HUDEP-2 (cell line): ENCODE results near the gene FAM193B.
"Not testable (repeated sequence)": the region's sequence is repeated elsewhere in the genome, so short reads cannot be mapped to it uniquely, and the experiment has no call there.

ENCODE experiments used
- DNase-seq, 76 experiments: peaks; one replicate each; lab custom pipeline; 2025; ENCODE audit not compliant: unreplicated experiment in 76 of 76; lab: John Stamatoyannopoulos, UW

FAM193B gene

DNA sequence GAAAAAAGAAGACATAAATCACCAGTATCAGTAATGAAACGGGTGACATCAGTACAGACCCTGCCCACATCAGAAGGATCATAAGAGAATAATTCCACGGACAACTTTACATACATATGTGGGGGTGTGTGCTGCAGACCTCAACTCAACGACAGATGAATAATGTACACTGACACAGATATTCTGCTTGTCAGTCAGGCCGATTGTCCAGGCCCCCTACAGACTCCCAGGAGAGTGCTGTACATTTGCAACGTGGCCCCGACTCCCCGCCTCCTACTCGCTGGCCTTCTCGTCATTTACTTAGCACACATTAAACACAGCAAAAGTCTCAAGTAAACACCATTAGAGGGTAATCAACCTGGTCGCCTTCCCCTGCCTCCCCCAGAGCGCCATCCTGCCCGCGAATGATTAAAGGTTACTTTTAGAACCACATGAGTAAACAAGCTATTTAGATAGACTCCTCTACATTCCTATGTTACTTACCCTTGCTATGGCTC lies 34.1 kb upstream of the FAM193B start:
- DNase-seq = no peak

DNA sequence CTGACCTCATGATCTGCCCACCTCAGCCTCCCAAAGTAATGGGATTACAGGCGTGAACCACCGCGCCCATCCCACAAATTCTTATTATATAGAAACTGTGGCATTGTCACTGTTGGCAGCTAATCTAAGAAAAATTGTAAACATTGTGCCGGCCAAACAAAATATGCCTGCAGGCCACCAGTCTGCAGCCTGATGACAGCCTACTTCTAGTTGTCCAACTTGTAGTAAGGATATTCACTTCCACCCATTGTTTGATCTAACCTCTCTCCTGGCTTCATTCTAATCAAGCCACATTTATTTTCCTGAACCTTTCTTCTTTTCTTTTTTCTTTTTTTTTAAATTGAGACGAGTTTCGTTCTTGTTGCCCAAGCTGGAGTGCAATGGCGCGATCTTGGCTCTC lies 24.0 kb upstream of the FAM193B start:
- no peak for DNase-seq

DNA sequence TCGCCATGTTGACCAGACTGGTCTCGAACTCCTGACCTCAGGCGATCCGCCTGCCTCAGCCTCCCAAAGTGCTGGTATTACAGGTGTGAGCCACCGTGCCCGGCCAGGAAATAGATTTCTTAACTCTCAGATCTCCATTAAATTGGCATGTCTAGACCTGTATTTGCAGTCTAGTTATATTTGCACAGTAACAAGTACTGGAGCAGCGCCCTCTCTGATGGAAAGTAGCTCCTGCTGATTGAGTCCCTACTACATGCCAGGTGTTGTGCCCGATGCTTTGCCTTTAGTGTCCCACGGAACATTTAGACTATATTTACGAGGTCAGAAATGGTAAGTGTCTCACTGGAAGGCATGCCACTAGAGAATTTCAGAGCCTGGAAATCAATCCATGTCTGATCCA lies 21.8 kb upstream of the FAM193B start:
- no peak for DNase-seq

DNA sequence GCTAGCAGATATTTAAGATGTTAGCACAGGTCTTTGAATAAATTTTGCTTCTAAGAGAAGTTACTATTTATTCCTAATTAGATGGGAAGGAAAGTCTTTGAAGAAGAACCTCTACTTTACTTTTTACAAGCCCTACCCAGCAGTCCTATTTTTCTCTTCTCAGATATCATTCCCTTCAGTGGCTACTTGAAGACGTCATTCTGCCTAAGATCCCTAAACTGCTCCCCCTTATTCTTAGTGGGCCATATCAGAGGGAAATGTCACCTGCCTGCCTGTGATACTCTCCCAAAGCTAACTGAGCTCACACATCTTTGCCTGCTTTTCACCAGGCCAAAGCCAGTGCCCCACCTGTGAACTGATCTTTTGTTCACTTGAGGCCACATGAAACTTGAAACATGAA lies 21.1 kb upstream of the FAM193B start:
- no peak for DNase-seq

DNA sequence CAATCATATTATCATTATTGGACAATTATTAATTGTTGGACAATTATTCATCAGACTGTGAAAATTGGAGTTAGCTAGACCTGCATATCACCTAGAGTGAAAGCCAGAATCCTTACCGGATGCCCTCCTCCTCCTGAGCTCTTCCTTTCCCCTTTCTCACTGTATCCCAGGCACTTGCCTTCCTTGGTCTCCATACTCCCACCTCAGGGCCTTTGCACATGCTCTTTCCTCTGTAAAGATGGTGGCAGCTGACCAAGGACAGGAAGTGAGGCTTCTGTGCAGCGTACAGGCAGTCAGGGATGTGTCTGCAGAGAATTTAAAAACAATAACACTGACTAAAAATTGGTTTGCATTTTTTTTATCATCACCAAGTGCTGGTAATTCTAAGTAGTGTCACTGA lies 15.5 kb upstream of the FAM193B start:
- DNase-seq = no peak

DNA sequence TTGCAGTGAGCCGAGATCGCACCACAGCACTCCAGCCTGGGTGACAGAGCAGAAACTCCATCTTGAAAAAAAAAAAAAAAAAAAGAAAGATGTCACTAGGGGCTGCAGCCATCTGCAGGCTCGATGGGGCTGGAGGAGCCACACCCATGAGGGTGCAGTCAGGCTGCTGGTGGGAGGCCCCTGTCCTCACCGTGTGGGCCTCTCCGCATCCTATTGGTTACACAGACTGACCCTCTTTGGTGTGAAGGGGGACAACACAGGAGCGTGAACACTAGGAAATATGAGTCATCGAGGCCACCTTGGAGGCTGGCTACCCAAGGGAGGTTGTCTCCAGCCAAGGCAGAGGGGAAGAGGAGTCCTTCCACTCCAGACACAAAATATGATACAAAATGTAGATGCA lies 14.0 kb upstream of the FAM193B start:
- no peak for DNase-seq

DNA sequence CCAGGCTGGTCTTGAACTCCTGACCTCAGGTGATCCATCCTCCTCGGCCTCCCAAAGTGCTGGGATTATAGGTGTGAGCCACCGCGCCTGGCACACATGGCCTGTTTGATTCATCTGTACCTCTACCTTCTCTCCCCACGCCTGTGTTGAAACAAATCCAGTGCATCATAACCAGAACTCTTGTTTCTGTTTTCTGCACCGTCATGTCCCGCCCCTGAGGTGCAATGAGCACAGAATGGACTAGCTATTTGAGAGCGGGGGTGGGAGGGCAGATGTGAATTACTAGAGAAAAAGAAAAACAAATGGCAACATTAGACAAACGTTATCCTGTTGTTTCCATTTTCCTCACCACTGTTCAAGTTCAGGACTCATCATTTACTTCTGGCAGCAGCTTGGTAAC lies 10.7 kb upstream of the FAM193B start:
- no peak for DNase-seq

DNA sequence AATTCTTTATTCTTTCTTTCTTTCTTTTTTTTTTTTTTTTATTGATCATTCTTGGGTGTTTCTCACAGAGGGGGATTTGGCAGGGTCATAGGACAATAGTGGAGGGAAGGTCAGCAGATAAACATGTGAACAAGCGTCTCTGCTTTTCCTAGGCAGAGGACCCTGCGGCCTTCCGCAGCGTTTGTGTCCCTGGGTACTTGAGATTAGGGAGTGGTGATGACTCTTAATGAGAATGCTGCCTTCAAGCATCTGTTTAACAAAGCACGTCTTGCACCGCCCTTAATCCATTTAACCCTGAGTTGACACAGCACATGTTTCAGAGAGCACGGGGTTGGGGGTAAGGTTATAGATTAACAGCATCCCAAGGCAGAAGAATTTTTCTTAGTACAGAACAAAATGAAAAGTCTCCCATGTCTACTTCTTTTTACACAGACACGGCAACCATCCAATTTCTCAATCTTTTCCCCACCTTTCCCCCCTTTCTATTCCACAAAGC lies 5.1 kb upstream of the FAM193B start:
- DNase-seq = not testable (repeated sequence)

DNA sequence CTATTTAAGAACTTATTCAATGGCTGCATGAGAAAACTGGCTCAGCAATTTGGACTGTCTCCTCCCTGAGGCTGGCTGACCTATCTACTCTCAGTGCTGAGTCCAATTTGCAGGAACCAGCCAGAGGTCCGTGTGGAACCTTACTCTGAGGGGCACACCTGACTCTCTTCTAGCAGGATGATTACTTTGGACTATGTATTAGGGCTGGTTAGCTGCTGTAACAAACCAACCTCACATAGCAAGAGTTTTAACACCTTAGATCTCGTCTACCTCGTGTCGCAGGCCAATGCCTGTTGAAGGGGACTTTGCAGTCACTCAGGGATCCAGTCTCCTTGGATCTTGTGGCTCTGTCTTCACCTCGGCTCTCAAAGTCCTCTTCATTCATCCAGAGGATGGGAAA lies 3.4 kb upstream of the FAM193B start:
- DNase-seq = no peak

DNA sequence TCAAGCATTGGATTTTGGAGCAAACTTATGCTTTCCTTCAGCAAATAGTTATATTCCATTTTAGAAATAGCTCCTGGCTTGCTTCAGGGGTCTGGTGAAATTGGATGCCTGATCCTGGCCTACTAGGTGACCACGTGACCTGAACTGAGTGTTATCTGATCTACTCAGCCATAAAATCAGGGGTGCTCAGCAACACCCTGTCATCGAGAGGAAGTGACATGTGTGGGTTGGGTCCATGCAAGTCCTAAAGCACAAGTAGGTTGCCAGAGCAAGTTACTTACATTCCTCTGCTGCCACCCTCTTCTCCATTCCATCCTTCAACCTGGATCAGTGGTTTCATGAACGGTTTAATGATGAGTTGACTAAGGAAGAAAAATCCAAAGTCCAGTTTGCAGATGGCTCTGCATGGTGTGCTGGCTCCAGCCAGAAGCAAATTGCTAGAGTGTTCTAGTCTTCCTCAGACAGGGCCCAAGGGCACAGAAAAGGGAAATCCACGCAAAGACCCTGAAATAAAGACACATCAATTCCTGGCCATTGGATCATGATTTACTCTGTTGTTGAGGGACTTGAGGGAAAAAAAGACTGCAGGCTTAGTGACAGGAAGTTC lies 2.8 kb upstream of the FAM193B start:
- DNase-seq = peak in 35 of 76 experiments; percentile 3 to 46 (median 15)

DNA sequence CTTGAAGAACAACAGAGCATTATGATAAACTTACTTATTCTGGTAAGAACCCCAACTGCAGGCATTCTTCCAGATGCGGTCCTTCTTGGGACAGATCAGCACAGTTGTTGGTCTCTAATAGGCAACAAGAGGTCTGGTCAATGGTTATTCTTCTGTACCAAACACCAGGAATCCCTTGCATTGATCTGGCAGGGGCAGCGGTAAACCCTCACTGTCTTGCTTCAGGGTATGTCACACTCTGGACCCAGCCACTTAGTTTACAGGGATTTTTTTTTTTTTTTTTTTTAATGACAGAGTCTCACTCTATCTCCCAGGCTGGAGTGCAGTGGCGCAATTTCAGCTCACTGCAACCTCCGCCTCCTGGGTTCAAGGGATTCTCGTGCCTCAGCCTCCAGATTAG lies 1.3 kb upstream of the FAM193B start:
- no peak for DNase-seq

DNA sequence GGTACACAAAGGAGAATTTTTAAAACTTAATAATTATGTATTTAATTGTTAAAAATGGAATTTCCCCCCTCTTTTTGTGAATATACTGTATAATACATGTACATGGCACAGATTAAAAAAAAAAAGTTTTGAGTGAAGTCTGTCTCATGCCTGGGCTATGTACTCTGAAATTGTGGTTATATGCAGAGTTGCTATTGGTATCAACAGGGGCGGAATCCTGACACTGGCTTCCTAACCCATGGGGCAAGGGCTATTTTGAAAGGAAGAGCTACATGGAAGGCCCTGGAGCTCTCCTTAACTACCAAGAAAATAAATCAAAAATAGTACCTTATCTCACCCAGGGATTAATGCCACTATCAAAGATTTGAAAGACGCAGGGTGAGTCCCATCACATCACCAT lies 865 bp upstream of the FAM193B start:
- DNase-seq = no peak

DNA sequence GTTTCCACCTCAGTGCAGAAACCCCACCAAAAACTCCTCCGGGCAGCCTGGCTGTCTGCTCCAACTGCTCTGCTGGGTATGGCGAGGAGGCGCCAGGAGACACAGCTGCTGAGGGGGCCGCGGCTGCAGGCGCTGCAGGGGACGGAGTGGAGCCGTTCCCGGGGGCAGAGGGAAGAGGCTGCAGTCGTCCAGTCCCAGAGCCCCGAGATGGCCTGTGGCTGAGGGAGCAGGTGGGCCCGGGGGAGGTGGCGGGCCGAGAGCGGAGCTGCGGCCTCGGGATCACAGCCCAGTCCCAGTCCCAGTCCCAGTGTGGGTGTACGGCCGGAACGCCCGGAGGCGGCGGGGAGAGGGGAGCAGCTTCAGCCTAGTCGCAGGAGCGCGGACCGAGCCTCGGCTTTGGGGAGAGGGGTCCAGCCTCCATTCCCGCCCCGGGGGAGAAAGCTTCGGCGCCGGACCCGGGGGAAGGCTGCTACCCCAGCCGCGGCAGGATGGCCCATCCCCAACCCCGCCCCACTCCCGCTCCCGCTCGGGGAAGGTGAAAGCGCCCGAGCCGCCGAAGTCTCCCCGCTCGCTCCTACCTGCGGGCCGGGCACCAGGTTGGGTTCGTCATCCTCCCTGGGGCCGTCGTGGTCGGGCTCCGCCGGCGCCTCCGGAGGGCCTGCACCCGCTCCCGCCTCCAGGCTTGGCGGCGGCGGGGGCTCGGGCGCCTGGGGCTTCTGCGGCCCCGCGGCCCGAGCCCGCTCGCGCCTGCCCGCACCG lies 513 bp downstream of the FAM193B start:
- peak in 13 of 76 experiments; percentile 3 to 40 (median 20) for DNase-seq

DNA sequence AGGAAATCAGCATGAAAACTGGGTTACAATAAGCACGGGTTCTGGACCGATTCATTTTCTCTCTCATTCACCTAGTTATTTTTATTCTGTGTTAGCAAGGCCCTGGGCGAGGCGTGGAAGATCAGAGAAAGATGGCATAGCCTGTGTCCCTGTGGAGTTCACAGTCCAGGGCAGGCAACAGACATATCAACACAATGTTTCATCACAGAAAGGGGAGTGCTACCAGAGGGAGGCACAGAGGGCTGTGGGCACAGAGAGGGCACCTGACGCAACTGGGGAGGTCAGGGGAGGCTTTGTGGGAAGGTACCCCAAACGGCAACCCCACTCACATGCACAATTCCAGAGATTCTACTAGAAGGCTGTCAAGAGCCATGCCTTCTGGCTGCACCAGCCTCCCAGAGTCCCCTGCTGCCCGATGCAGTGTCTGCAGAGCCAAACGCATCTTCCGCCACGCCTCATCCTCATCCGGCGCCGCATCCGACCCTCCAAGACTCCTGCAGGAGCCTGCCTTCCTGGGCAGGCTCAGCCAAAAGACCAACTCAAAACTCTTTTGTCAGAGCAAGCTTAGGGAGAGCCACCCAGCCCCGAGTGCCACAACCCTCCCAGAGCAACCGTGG lies 1.4 kb downstream of the FAM193B start:
- no peak for DNase-seq

DNA sequence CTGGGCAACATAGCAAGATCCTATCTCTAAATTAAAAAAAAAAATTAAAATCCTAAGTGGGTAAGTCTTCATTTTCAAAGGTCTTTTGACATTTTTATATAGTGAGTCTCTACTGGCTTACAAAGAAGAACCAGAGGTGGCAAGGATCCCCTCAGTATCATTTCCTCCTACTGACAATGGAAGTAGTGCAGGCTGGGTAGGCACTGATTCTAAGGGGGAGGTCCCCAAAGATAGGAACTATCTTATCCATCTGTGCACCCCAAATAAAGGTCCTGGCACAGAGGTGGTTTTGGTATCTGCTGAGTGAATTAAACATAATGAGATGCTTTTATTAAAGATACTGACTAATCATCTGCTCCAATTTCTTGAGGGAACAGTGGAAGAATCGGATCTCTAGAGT lies 4.2 kb downstream of the FAM193B start:
- DNase-seq = no peak

DNA sequence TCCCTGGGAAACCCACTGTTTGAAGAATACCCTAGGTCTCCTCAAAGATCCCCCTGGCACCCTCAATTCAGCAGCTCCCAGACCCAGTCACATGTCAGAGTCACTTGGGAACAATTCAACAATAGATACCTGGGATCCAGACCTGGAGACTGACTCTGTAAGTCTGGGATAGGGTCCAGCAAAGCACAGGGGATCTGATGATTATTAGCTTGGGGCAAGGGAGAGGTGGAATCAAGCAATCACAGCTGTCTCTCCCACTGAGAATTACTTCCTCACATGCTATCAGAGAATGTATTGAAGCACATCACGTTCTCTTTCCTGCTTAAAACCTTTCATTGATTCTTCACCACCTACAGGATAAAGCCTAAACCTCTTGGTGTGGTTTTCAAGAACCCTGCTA lies 5.9 kb downstream of the FAM193B start:
- no peak for DNase-seq

DNA sequence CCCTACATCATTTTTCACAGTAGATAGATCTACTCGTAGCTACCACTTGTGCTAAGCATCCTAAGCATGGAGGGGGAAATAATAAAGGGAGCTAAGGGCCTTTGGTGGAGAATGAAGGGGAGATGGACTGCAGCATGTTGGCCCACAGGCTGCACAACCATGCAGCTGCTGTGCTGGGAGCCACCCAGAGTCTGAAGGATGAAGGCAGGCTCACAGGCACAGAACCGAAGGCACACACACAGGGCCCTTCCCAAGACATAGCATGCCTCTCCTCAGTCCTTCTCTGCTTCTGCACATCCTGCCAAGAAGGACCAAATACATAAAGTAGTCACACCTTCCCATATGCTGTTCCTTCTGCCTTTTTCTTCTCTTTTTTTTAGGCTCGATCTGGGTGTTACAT lies 6.6 kb downstream of the FAM193B start:
- no peak for DNase-seq

DNA sequence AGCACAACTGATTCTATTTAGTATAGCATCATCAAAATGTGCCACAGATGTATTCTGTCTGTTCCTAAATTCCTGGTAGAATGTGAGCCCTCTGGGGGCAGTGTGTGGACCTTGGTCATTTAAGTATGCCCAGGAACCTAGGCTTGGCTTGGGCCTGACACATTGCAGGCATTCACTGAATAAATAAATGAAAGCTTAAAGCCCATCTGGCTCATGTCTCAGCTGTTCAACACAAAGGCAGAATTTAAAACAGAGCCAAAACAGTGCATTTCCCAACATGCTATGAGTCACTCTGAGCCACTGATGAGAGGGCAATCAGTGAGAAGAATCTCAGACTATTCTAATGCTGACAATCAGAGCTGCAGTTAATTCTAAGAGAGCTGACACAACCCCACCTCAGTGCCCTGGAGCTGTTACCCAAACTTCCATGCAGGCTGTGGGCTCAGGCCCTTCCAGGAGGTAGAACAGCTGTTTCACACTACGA lies 8.1 kb downstream of the FAM193B start:
- peak in 1 of 76 experiments; percentile 5 for DNase-seq

DNA sequence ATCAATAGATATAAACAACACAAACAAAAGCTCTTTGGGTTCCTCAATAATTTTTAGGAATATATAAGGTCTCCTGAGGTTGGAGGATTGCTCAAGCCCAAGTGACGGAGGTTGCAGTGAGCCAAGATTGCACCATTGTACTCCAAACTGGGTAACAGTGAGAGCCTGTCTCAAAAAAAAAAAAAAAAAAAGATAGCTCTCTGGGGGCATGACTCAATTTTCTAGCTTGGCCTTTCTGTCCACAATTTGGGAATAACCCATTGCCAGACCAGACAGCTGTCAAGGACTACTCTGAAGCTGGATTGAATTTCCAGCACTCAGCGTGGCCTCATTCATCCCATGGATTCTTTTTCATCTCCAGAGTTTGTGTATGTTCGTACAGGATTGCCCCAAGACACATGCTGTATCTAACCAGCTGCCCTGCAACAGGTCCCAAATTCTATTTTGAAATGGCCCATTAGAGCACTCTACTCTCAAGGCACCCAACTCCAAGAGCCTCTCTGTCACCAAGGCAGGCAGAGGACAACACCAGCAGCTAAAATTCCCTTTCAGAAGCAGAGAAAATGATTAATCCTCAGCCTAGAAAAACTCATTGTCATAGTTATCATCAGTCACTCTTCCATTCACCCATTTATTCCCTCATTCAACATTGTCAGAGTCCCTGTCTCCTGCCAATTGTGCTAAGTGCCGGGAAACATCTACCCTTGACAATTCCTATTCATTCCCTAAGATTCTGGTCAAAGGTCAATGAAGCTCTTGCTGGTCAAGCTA lies 8.7 kb downstream of the FAM193B start:
- no peak for DNase-seq

DNA sequence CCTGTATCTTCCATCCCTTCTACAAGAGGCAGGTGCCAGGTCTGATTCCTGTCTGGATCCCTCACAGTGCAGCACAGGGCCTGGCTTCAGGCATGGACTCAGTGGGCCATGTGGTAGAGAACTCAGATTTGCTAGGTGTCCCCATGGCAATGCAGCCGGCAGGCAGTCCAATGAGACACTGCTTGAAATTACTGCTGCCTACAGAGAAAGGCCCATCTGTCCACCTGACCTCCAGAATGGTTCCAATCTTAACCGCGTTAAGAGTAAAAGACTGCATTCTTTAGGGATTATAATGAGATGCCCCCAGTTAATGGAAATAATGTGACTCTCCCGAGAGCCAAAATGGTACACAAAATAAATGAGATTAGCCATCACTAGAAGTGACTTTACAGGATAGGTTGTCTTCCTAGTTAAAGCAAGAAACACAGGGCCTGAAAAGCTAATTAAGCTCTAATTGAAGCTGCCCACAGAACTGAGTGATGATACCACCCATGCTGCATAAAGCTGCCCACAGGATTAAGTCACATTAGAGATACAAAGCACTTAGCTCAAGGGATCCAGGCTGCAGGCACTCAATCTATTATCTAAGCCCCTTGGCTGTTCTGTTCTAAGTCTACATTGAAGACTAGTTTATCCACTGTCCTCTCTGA lies 11.4 kb downstream of the FAM193B start:
- no peak for DNase-seq
